Stimulated activated naive CD8-positive, alpha-beta T cell treated with anti-CD3 and anti-CD28 coated beads, Interleukin-15, Interleukin-2, amounts not matched to agents 100 U/mL and 50 U/mL, for 24 hours (primary cell): Measurements from ENCODE around the gene NDFIP2.
A peak's percentile ranks its signal among the peaks of the same experiment; 100 is the strongest.
"Not testable (repeated sequence)": the region's sequence is repeated elsewhere in the genome, so short reads cannot be mapped to it uniquely, and the experiment has no call there.

Experiments
- ATAC-seq: fragments of 150-1000 bp; cut with Tn5 transposase; one replicate; pipeline ENCODE4 v1.10.0; 2021
- DNase-seq: peaks from one replicate; pipeline ENCODE4 v3.0.0; 2021

Gene NDFIP2

GRCh38 chr13:79534596-79534995, 53.6 kb downstream of the NDFIP2 start:
- ATAC-seq: no peak
- DNase-seq: no peak

- ATAC-seq (no peak), DNase-seq (no peak)
Observed at GRCh38 chr13:79538757-79539156, 57.8 kb downstream of the NDFIP2 start.

GRCh38 chr13:79540504-79540903, 59.5 kb downstream of the NDFIP2 start:
- DNase-seq (no peak), ATAC-seq (no peak)

GRCh38 chr13:79541426-79542049, 60.6 kb downstream of the NDFIP2 start:
- no peak for DNase-seq
- no peak for ATAC-seq

GRCh38 chr13:79543883-79544282, 62.9 kb downstream of the NDFIP2 start:
- DNase-seq: no peak
- ATAC-seq: no peak

- DNase-seq (no peak), ATAC-seq (no peak)
Observed at GRCh38 chr13:79547211-79548195, 66.5 kb downstream of the NDFIP2 start.

- ATAC-seq: no peak
- no peak for DNase-seq
Observed at GRCh38 chr13:79548902-79549301, 67.9 kb downstream of the NDFIP2 start.

GRCh38 chr13:79549355-79550106, 68.6 kb downstream of the NDFIP2 start:
- ATAC-seq (no peak), DNase-seq (no peak)

GRCh38 chr13:79557666-79558065, 76.7 kb downstream of the NDFIP2 start:
- no peak for DNase-seq
- ATAC-seq: peak; percentile 43

- DNase-seq: no peak
- no peak for ATAC-seq
Observed at GRCh38 chr13:79560954-79561353, 80.0 kb downstream of the NDFIP2 start.

GRCh38 chr13:79562557-79562956, 81.6 kb downstream of the NDFIP2 start:
- DNase-seq (no peak), ATAC-seq (no peak)

GRCh38 chr13:79566118-79566517, 85.2 kb downstream of the NDFIP2 start:
- DNase-seq (no peak), ATAC-seq (no peak)

GRCh38 chr13:79571147-79571546, 90.2 kb downstream of the NDFIP2 start:
- DNase-seq: no peak
- no peak for ATAC-seq

GRCh38 chr13:79573892-79574291, 92.9 kb downstream of the NDFIP2 start:
- ATAC-seq, DNase-seq: not testable (repeated sequence)

GRCh38 chr13:79581870-79582315, 100.9 kb downstream of the NDFIP2 start:
- DNase-seq (no peak), ATAC-seq (no peak)

- no peak for ATAC-seq
Observed at GRCh38 chr13:79582896-79583295, 101.9 kb downstream of the NDFIP2 start.

GRCh38 chr13:79585033-79585432, 104.1 kb downstream of the NDFIP2 start:
- ATAC-seq: no peak

More at GRCh38 chr13:79582896-79583295, 101.9 kb downstream of the NDFIP2 start:
- DNase-seq: no peak

GRCh38 chr13:79589603-79590393, 108.8 kb downstream of the NDFIP2 start:
- ATAC-seq (no peak), DNase-seq (no peak)

More at GRCh38 chr13:79585033-79585432, 104.1 kb downstream of the NDFIP2 start:
- DNase-seq: no peak

- ATAC-seq: no peak
- DNase-seq: no peak
Observed at GRCh38 chr13:79590394-79590676, 109.4 kb downstream of the NDFIP2 start.

- ATAC-seq (no peak), DNase-seq (no peak)
Observed at GRCh38 chr13:79591493-79591892, 110.5 kb downstream of the NDFIP2 start.

- DNase-seq (no peak), ATAC-seq (no peak)
Observed at GRCh38 chr13:79593121-79593520, 112.2 kb downstream of the NDFIP2 start.
